Cardiac fibroblast (primary cell): ENCODE measurements around the gene AZU1.

Source experiments
- DNase-seq, 2 donors: peaks; one replicate each; pipeline versions ENCODE4 v3.0.0 to v3.0.0-alpha.2; 2010; ENCODE audit warnings: low read depth in 2 of 2
- H3K4me3 ChIP-seq, 2 donors: replicated peaks in 1 of 2; 1 replicate in 1 of 2; 2 replicates in 1 of 2; pipeline ENCODE4 v1.5.1; 2011; ENCODE audit warnings: low read depth in 2 of 2, low read length in 2 of 2, mild to moderate bottlenecking in 2 of 2, moderate library complexity in 1 of 2
- TF ChIP-seq, protein P1 (sequence below): IDR thresholded peaks from one replicate; pipeline ENCODE4 v1.5.1; 2011; ENCODE audit warnings: low read depth, mild to moderate bottlenecking, low read length, inconsistent platforms

The AZU1 gene

DNA sequence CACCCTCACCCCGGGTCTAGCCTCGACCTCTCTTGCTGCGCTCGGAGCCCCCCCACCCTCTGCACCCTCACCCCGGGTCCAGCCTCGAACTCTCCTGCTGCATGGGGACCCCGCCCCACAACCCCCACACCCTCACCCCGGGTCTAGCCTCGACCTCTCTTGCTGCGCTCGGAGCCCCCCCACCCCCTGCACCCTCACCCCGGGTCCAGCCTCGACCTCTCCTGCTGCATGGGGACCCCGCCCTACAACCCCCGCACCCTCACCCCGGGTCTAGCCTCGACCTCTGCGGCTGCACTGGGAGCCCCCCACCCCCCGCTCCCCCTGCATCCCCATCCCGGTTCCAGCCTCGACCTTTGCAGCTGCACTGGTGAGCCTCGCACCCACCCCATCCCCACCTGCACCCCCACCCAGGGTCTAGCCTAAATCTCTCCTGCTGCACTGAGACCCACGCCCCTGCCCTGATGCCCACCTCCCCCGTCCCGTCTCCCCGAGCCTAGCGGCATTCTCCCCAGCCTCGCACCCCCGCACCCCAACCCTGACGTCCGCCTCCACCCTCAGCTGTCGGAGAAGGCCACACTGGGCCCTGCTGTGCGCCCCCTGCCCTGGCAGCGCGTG, 33.6 kb downstream of the AZU1 start:
- TF ChIP-seq, protein P1, sequence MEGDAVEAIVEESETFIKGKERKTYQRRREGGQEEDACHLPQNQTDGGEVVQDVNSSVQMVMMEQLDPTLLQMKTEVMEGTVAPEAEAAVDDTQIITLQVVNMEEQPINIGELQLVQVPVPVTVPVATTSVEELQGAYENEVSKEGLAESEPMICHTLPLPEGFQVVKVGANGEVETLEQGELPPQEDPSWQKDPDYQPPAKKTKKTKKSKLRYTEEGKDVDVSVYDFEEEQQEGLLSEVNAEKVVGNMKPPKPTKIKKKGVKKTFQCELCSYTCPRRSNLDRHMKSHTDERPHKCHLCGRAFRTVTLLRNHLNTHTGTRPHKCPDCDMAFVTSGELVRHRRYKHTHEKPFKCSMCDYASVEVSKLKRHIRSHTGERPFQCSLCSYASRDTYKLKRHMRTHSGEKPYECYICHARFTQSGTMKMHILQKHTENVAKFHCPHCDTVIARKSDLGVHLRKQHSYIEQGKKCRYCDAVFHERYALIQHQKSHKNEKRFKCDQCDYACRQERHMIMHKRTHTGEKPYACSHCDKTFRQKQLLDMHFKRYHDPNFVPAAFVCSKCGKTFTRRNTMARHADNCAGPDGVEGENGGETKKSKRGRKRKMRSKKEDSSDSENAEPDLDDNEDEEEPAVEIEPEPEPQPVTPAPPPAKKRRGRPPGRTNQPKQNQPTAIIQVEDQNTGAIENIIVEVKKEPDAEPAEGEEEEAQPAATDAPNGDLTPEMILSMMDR = no peak
- H3K4me3 ChIP-seq = no peak overlapping the region
- no peak for DNase-seq

DNA sequence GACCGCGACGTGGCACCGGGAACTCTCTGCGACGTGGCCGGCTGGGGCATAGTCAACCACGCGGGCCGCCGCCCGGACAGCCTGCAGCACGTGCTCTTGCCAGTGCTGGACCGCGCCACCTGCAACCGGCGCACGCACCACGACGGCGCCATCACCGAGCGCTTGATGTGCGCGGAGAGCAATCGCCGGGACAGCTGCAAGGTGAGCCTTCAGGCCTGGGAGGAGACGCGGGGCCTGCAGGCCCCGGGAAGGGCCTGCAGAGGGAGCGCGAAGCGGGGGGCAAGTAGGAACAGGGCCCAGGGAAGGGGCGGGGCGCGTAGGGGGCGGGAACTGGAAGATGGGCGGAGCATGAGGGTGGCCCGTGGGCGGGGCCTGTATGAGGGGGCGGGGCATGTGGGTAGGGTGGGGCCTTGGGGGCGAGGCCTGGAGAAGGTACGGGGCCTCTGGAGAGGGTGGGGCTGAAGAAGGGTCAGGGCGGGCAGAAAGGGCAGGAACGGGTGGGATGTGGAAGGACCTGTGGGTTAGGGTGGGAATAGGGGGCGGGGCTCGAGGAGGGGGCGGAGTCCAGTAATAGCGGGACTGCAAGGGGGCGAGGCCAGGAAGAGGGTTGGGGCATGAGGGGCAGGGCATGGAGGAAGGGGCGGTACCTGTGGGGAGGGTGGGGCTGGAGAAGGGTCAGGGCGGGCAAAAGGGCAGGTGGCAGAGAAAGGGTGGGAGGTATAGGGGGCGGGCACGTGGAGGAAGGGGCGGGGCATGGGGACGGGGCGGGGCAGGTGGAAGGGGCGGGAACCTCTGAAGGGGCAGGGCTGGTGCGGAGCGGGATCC, 34.3 kb downstream of the AZU1 start:
- H3K4me3 ChIP-seq = no peak overlapping the region
- TF ChIP-seq, protein P1 = no peak
- peak; percentile 30 to 32 for DNase-seq

DNA sequence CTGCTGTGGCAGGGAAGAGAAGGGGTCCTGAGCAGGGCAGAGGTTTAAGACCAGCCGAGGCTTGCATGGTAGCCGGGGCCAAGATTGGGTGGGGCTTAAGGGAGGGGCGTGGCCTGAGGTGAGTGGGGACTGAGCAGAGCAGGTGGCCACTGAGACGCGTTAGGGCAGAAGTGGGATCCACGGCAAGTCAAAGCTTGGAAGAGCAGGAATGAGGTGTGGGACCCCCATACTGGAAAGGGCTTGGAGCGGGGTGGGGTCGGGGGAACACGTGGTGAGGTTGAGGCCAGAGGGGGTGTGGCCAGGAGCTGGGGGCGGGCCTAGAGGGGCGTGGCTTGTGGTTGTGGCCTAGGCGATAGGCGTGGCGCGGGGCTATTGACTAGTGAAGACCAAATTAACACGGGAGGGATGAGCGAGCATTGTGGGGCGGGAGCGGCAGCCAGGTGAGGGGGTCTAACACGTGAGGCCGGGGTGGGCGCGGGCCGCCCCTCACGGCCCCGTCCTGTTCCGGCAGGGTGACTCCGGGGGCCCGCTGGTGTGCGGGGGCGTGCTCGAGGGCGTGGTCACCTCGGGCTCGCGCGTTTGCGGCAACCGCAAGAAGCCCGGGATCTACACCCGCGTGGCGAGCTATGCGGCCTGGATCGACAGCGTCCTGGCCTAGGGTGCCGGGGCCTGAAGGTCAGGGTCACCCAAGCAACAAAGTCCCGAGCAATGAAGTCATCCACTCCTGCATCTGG, 35.1 kb downstream of the AZU1 start:
- TF ChIP-seq, protein P1 = no peak
- no peak overlapping the region for H3K4me3 ChIP-seq
- DNase-seq = peak; percentile 39 to 55

DNA sequence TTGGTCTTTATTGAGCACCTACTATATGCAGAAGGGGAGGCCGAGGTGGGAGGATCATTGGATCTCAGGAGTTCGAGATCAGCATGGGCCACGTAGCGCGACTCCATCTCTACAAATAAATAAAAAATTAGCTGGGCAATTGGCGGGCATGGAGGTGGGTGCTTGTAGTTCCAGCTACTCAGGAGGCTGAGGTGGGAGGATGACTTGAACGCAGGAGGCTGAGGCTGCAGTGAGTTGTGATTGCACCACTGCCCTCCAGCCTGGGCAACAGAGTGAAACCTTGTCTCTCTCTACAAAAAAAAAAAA, 35.6 kb downstream of the AZU1 start:
- TF ChIP-seq, protein P1 = no peak
- H3K4me3 ChIP-seq = no peak overlapping the region
- DNase-seq = no peak

DNA sequence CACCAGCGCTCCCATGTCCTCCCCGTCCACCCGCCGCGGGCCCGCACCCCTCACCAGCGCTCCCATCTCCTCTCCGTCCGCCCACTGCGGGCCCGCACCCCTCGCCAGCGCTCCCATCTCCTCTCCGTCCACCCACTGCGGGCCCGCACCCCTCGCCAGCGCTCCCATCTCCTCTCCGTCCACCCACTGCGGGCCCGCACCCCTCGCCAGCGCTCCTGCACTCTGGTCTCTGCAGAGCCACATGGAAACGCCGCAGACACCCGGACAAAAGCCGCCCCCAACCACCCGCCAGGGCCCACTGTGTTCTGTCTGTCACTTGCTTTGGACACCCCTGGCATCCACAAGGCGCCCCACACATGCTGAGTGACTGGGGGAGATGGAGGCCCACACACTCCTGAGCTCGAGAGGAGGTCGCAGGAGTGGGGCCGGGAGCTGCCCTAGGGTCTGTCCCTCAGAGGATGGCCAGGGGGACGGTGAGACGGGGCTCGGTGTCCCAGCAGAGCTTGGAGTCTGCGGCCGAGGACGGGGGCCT, 39.2 kb downstream of the AZU1 start:
- DNase-seq = no peak
- no peak overlapping the region for H3K4me3 ChIP-seq
- TF ChIP-seq, protein P1 = no peak

DNA sequence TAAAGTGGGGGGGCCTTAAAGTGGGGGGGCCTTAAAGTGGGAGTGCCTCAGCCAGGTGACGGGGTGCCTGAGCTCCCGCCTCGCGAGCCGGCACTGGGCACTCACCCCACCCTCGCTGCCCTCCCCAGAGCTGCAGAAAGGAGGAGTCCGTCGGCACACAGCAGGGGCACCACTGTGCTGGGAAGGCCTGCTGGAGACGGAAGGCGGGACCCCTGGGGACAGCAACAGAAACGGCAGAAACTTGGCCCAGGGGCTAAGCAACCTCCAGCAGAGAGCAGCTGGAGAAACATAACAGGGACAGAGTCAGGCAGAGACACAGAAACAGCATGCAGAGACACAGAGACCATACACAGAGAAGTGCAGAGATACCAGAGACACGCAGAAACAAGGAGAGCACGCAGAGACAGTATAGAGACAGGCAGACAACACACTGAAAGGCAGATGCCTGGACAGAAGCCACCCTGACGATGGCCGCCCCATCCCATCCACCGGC, 39.7 kb downstream of the AZU1 start:
- DNase-seq = no peak
- H3K4me3 ChIP-seq = no peak overlapping the region

More for the DNA sequence above, 39.7 kb downstream of the AZU1 start:
- TF ChIP-seq, protein P1 = no peak
